Peyer's patch (tissue), 4 donors: ENCODE results near the gene ARFGAP3. TPM values are rescaled to one million over a fixed set of nuclear protein-coding genes. Genes with fewer than 3 reads are reported as not detected.
A peak's percentile ranks its signal among the peaks of the same experiment; 100 is the strongest.

Source experiments
- DNase-seq, 3 donors: peaks; one replicate each; pipeline ENCODE4 v3.0.0-alpha.2; 2017 to 2019
- H3K27ac ChIP-seq, 4 donors: fragments of 200-600 bp; sonication (generic); one replicate each; pipeline ENCODE4 v1.5.1; 2016 to 2019
- H3K27me3 ChIP-seq, 2 donors: fragments of 200-600 bp; sonication (generic); one replicate each; pipeline ENCODE4 v1.5.1; 2019
- H3K36me3 ChIP-seq, 3 donors: fragments of 200-600 bp; sonication (generic); one replicate each; pipeline ENCODE4 v1.5.1; 2016 to 2019
- H3K4me1 ChIP-seq, 4 donors: fragments of 200-600 bp; sonication (generic); one replicate each; pipeline ENCODE4 v1.5.1; 2016 to 2019
- H3K4me3 ChIP-seq, 4 donors: fragments of 200-600 bp; sonication (generic); 1 replicate in 3 of 4; 2 replicates in 1 of 4; pipeline ENCODE4 v1.5.1; 2016 to 2019; ENCODE audit warnings: mild to moderate bottlenecking in 1 of 4
- H3K9me3 ChIP-seq, 4 donors: fragments of 200-600 bp; sonication (generic); one replicate each; pipeline ENCODE4 v1.5.1; 2016 to 2019; ENCODE audit warnings: mild to moderate bottlenecking in 1 of 4
- POLR2A ChIP-seq, 2 donors: fragments of 450-650 bp; IDR thresholded peaks; one replicate each; pipeline ENCODE4 v1.5.1; 2017; ENCODE audit warnings: antibody characterized with exemption in 2 of 2, mild to moderate bottlenecking in 2 of 2, moderate library complexity in 2 of 2
- total RNA-seq, 4 donors: library from RNA; depleted of rRNA; stranded (reverse); fragments of >200 nt; gene quantifications; one replicate each; pipeline ENCODE4 v1.1.0, GENCODE V29; 2016
- TF ChIP-seq, protein P1 (sequence below), 6 experiments: fragments of 450-650 bp in 4 of 6; fragments of 200-600 bp in 2 of 6; sonication (generic) in 1 of 6; IDR thresholded peaks; one replicate each; pipeline ENCODE4 v1.5.1; 2017 to 2019; ENCODE audit warnings: antibody characterized with exemption in 6 of 6, mild to moderate bottlenecking in 3 of 6, moderate library complexity in 1 of 6

ARFGAP3 gene
- total RNA-seq, 4 donors from 2014 or later: 31.4 to 87.0 (median 57.8) TPM

- Histone ChIP-seq H3K27ac (peak overlapping the region in 2 of 4 donors; percentile 13 to 18), H3K4me1 (peaks cover 0 to 22% (median 0%) of the 10 kb centered on the region in 4 donors), H3K9me3 (no peaks in the 10 kb centered on the region), H3K36me3 (peaks cover 0 to 38% (median 0%) of the 10 kb centered on the region in 3 donors), H3K27me3 (no peaks in the 10 kb centered on the region), H3K4me3 (no peak overlapping the region)
- TF ChIP-seq, protein P1, sequence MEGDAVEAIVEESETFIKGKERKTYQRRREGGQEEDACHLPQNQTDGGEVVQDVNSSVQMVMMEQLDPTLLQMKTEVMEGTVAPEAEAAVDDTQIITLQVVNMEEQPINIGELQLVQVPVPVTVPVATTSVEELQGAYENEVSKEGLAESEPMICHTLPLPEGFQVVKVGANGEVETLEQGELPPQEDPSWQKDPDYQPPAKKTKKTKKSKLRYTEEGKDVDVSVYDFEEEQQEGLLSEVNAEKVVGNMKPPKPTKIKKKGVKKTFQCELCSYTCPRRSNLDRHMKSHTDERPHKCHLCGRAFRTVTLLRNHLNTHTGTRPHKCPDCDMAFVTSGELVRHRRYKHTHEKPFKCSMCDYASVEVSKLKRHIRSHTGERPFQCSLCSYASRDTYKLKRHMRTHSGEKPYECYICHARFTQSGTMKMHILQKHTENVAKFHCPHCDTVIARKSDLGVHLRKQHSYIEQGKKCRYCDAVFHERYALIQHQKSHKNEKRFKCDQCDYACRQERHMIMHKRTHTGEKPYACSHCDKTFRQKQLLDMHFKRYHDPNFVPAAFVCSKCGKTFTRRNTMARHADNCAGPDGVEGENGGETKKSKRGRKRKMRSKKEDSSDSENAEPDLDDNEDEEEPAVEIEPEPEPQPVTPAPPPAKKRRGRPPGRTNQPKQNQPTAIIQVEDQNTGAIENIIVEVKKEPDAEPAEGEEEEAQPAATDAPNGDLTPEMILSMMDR (IDR thresholded peaks at IDR 0.05): no peak
- no peak for TF ChIP-seq POLR2A (IDR thresholded peaks at IDR 0.05)
- no peak for DNase-seq
These were observed 35.7 kb upstream of the ARFGAP3 start for GRCh38 chr22:42892571-42893316.

DNA sequence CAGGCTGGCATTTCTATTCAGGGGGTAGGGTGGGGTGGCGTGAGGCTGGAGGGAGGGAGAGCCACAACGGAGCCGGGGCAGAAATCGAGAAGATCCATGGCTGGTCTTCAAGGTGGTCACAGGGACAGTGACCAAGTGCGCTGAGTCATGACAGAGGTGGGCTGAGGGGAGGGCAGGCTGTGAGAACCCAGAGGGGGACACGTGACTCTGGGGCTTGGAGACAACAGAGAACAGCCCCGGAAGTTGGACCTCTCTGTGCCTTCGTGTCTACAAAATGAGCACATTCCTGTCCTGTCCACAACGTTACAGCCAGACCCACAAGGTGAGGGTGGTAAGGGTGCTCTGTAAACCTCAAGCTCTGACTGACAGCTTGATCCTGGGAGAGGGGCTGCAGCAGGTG, 35.1 kb upstream of the ARFGAP3 start:
- Histone ChIP-seq H3K27me3 (no peaks in the 10 kb centered on the region), H3K36me3 (peaks cover 0 to 44% (median 0%) of the 10 kb centered on the region in 3 donors), H3K27ac (peak overlapping the region in 2 of 4 donors; percentile 13 to 18), H3K9me3 (no peaks in the 10 kb centered on the region), H3K4me1 (peaks cover 0 to 22% (median 0%) of the 10 kb centered on the region in 4 donors), H3K4me3 (no peak overlapping the region)
- TF ChIP-seq, protein P1 (IDR thresholded peaks at IDR 0.05): no peak
- TF ChIP-seq POLR2A (IDR thresholded peaks at IDR 0.05): no peak
- DNase-seq: no peak

DNA sequence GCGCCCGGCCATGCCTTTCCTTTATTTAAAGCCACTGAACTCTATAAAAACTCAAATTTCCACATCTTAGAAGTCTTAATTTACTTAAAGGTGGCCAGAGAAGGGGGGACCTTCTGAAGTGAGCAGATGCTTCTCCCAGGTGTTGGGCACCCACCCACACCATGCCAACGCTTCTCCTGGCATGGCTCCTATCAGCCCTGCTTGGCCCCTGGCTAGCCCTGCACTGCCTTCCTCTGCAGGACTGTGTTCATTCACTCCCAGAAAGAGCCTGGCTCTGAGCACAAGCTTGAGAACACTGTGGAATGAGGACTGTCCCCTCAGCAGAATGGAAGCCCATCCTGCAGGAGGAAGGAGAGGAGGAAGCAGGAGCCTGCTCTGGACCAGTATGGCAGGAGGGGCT, 34.6 kb upstream of the ARFGAP3 start:
- H3K27me3 ChIP-seq: no peaks in the 10 kb centered on the region
- H3K4me3 ChIP-seq: no peak overlapping the region
- no peak overlapping the region for H3K27ac ChIP-seq
- peaks cover 0 to 22% (median 0%) of the 10 kb centered on the region in 4 donors for H3K4me1 ChIP-seq
- TF ChIP-seq, protein P1 (IDR thresholded peaks at IDR 0.05): no peak
- no peak for TF ChIP-seq POLR2A (IDR thresholded peaks at IDR 0.05)
- H3K36me3 ChIP-seq: peaks cover 0 to 49% (median 0%) of the 10 kb centered on the region in 3 donors
- no peaks in the 10 kb centered on the region for H3K9me3 ChIP-seq
- no peak for DNase-seq

DNA sequence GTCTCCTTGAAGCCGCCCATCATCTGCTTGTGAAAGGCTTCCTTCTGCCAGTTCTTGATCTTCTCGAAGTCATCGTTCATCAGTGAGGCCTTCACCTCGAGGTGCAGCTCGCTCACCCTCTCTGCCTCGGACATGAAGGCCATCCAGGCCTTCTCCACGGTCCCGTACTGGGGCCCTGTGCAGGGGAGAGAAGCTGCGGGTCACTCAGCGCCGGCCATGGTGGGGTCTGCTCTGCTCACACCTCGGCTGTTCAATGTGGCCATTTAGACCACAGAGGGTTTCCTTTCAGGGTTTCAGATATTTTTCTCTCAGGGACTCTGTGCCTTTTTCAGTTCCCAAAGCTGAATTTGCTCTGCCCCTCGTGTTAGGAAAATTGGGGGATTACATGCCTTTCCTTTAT, 33.9 kb upstream of the ARFGAP3 start:
- Histone ChIP-seq H3K4me1 (peaks cover 0 to 22% (median 0%) of the 10 kb centered on the region in 4 donors), H3K27me3 (no peaks in the 10 kb centered on the region), H3K27ac (no peak overlapping the region), H3K36me3 (peaks cover 0 to 54% (median 0%) of the 10 kb centered on the region in 3 donors), H3K4me3 (no peak overlapping the region), H3K9me3 (no peaks in the 10 kb centered on the region)
- DNase-seq: no peak
- TF ChIP-seq POLR2A (IDR thresholded peaks at IDR 0.05): no peak
- TF ChIP-seq, protein P1 (IDR thresholded peaks at IDR 0.05): no peak

DNA sequence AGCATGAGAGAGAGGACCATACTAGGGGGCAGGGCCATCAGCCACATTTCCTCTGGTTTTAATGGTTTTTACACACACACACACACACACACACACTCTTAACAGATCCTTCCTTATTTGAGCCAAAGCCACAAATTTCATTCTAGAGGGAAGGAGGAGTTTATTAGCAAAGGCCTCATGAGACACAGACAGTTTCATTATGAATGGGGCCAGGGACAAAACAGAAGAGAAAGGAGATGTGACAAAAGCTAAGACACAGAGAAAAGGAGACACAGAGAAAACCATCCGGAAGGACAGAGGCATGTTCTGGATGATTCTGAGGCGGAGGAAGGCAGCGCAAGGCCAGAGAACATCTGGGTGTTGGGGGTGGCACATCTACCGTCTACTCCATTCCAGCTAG, 32.2 kb upstream of the ARFGAP3 start:
- H3K9me3 ChIP-seq: no peaks in the 10 kb centered on the region
- no peak overlapping the region for H3K27ac ChIP-seq
- H3K4me1 ChIP-seq: peaks cover 0 to 9% (median 0%) of the 10 kb centered on the region in 4 donors
- TF ChIP-seq POLR2A (IDR thresholded peaks at IDR 0.05): no peak
- TF ChIP-seq, protein P1 (IDR thresholded peaks at IDR 0.05): no peak
- peak in 1 of 3 donors; percentile 31 for DNase-seq
- no peaks in the 10 kb centered on the region for H3K27me3 ChIP-seq
- H3K36me3 ChIP-seq: peaks cover 0 to 70% (median 0%) of the 10 kb centered on the region in 3 donors
- no peak overlapping the region for H3K4me3 ChIP-seq
